H54 (cell line): Measurements from ENCODE around the gene SAMM50.
"Not testable (repeated sequence)": the region's sequence is repeated elsewhere in the genome, so short reads cannot be mapped to it uniquely, and the experiment has no call there.

Experiments
- DNase-seq: peaks from one replicate; pipeline ENCODE4 v3.0.0; 2011; ENCODE audit warnings: low spot score, mixed read lengths; ENCODE audit not compliant: insufficient read length
- FAIRE-seq: peaks from 3 replicates; lab custom pipeline; 2011; peaks lifted over from hg19 to GRCh38; lab: Jason Lieb, UNC
- POLR2A ChIP-seq: IDR thresholded peaks from 2 replicates; pipeline ENCODE4 v1.6.1; 2011; ENCODE audit warnings: low read depth, mild to moderate bottlenecking, low read length

SAMM50 gene

DNA sequence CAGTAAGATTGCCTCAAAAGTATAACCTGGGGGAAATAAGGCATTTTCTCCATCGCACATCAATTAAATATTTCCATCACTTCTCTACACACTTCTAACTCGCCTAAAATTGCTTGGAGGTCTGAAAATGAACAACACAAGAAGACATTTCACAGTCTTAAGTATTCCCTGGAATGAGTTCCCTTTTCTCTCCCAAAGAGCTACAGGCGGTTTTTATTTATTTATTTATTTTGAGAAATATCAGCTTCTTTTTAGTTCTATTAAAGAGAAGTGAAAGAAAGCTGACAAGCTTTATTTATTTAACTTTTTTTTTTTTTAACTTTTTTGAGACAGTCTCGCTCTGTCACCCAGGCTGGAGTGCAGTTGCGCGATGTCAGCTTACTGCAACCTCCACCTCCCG is 57.3 kb downstream of the SAMM50 start:
- DNase-seq (no peak), FAIRE-seq (no peak)
- no peak for TF ChIP-seq POLR2A

DNA sequence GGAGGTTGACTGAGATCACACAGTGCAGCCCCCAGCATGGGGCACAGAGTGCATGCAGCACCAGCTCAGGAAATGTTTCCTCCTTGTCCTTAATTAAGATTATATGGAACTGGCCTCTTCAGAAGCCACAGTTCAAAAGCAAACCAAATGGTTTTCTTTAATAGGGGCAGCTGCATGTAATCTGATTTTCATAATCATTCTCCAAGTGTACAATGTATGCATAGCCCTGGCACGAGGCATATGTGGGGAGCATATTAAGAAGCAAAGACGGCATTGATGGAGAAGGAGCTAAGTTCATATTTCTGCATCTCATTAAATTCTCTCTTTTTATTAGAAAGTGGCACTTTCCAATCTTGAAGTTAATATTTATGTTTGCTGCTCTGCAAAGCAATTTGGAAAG is 59.0 kb downstream of the SAMM50 start:
- FAIRE-seq: no peak
- TF ChIP-seq POLR2A: no peak
- DNase-seq: no peak

DNA sequence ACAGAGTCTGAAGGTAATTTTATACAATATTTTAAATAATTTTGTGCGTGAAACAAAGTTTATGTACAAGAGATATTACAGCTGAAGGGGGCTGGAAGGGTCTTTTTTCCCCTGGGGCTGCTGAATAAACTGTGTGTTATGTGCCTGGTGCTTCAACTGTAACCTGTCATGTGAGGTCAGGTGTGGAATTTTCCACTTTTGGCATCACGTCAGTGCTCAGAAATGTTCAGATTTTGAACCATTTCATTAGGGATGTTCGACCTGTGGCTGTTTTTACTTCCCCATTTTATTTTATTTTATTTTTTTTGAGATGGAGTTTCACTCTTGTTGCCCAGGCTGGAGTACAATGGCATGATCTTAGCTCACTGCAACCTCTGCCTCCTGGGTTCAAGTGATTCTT is 61.3 kb downstream of the SAMM50 start:
- DNase-seq, FAIRE-seq: not testable (repeated sequence)

GRCh38 chr22:44018594-44018993 is 63.4 kb downstream of the SAMM50 start:
- no peak for DNase-seq
- no peak for FAIRE-seq
- no peak for TF ChIP-seq POLR2A

GRCh38 chr22:44019416-44019815 is 64.2 kb downstream of the SAMM50 start:
- FAIRE-seq (no peak), DNase-seq (no peak)
- TF ChIP-seq POLR2A: no peak

DNA sequence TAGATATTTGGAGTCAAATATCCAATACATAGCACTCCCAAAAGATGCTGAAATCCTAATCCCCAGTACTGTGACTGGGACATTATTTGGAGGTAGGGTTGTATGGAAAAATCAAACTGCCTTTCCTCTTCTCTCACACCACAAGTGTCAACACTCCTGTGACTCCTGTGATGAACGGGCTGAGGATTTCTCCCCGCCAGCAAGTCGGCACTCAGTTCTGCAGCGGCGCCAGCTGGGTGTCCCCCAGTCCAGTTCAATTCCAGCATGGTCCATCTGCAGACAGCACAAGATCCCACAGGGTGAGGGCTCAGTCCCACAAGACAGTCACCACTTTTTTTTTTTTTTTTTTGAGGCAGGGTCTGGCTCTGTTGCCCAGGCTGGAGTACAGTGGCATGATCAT is 64.6 kb downstream of the SAMM50 start:
- TF ChIP-seq POLR2A: no peak
- FAIRE-seq (no peak), DNase-seq (no peak)

DNA sequence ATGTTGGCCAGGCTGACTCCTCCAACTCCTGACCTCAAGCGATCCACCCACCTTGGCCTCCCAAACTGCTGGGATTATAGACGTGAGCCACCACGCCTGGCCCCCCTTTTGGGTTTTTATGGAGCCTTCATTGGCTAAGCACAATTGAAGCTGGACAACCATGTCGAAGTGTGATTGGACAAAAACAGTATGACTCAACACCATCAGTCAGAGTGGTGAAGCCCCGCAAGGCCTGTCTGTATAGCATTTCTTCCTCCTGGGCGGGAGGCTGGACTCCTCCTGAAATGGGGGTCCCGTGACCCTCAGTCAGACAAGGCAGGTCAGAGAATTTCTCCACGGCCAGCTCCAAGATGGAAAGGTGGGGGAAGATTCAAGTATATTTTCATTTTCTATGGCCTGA is 65.7 kb downstream of the SAMM50 start:
- no peak for FAIRE-seq
- no peak for TF ChIP-seq POLR2A
- DNase-seq: no peak

DNA sequence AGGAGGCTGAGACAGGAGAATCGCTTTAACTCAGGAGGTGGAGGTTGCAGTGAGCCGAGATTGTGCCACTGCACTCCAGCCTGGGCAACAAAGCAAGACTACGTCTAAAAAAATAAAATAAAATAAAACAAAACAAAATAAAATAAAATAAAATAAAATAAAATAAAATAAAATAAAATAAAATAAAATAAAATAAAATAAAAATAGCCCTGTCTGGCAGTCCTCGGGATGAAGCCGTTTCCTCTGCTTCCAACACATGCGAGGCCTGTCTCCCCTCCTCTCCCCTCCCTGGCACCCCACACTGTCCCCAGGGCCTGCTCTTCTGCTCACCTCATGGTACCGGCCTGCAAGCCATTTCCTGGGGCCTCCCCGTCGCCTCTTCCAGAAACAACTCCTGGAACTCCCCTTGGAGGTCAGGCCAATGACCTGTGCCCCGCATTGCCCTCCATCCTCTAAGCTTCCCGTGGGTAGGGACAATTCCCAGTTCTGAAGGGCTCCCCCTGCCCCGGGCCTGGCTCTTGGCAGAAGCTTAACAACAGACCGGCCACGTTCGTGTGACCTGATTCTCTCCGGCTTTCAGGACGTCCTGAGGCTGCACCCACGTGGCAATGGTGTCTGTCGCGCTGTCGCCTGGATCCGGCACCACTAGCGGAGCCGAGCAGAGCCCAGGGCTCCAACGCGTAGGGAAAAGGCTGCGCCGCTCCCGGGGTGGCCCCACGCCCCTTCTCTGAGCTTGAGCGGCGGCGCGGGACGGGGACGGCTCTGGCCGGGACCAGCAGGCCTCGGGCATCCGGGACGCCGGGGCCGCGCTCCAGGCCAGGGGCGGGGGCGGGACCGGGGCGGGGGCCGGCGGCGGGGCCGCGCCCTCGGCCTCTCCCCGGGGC is 68.4 kb downstream of the SAMM50 start:
- TF ChIP-seq POLR2A: no peak
- DNase-seq (no peak), FAIRE-seq (no peak)

DNA sequence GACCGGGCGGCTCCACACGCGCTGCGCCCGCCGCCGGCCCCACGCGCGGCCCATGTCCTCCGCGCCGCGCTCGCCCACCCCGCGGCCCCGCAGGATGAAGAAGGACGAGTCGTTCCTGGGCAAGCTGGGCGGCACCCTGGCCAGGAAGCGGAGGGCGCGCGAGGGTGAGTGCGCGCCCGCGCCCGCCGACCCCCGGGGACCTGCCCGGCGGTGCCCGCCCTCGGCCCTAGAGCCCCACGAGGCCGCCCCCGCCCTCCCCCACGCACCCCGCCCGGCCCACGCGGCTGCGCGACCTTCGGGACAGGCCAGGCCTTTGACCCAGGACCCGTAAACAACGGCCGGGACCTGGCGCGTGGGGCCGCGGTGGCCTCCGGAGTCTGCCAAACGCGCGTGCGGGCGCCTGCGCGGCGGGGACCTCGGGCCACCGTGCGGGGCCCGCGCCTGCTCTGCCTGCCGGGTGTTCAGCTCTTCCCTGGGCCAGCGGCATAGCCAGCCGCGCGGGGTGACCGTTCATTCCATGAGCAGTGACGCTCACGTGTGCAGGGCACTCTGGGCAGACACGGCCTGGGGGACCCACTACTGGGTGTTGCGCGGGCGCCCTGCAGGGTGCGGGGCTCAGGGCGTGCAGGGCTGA is 69.2 kb downstream of the SAMM50 start, which contains the start of gene PARVB:
PARVB (plus strand) TSS at position 15 of the 634 bp plus-strand sequence; CDS start at position 53, 38 bp downstream.
- DNase-seq (no peak), FAIRE-seq (no peak)
- TF ChIP-seq POLR2A: no peak

DNA sequence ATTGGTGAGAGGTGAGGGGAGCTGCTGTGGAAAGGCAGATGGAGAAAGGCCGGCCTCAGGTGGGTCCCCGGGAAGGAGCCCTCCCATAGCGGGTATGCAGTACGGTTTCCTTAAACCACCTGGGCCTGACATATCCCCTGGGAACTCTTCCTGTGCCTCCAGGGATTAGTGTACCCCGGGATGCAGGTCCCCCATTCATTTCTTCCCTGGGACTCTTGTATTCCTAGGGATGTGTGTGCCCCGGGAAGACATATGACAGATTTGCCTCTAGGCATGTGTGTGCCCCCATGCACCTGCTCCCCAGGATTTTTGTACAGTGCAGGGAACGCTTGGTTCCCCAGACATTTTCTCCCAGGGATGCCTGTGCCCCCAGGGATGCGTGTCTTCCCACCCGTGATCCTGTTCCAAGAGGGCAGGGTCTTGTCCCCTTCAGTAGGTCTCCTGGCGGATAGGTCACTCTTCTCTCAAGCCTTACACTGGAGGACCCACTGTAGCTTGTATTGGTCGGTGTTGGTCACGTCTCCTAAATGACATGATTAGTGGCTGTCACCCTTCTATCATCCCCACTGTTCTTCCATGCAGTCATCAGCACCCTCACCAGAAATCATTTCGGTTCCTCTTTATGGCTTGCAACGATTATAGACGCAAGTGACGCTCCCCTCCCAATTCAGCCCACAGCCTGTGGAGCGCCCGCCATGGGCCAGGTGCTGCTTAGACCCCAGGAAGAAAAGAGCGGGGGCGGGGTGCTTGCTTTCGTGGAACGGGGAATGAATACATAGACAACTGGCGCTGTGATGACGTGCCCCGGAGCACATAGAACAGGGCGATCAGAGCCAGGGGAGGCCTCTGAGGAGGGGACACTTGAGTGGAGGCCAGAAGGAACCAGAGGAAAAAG is 70.2 kb downstream of the SAMM50 start:
- TF ChIP-seq POLR2A: no peak
- DNase-seq (no peak), FAIRE-seq (no peak)

DNA sequence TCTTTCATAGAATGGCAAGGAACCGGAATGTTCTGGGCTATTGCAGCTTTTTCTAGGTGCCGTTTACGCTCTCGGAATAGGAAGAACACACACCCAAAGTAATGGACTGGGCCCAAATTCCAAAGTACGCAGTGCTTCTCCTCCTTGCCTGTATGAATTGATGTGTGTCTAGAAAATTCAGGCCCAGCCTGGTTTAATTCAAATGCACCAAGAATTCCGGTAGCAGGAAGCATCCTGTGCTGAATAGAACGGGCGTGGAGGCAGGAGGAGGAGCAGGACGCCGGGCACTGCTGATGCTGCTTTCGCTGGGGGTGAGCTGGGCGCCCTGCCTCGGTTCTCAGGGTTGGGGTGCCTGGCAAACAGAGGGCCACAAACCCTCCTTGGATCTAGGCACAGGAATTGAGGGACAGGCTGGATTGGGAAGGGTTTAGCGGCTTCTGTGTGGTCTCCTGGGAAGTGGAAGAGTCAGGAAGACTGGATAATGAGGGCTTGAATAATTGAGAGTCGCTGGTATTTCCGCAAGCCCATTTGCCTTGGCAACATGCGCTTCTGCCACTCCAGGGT is 70.9 kb downstream of the SAMM50 start:
- DNase-seq (no peak), FAIRE-seq (no peak)
- no peak for TF ChIP-seq POLR2A

- FAIRE-seq: no peak
- DNase-seq: no peak
- TF ChIP-seq POLR2A: no peak
Measured at GRCh38 chr22:44026630-44027511, 71.6 kb downstream of the SAMM50 start.
